Activated CD4-positive, alpha-beta T cell treated with anti-CD3 and anti-CD28 coated beads, Interleukin-2, Interleukin-6, amounts not matched to agents 100 ng/mL and 50 ng/mL, durations not matched to agents 16 hours and 8 hours (primary cell): ENCODE results near the gene ALK.
A peak's percentile ranks its signal among the peaks of the same experiment; 100 is the strongest.
"Not testable (repeated sequence)": the region's sequence is repeated elsewhere in the genome, so short reads cannot be mapped to it uniquely, and the experiment has no call there.

Experiments
- DNase-seq: peaks from one replicate; pipeline ENCODE4 v3.0.0-alpha.2; 2020

ALK gene

GRCh38 chr2:29753671-29754444 lies 167.5 kb downstream of the ALK start:
- DNase-seq = no peak

GRCh38 chr2:29751390-29751789 lies 170.0 kb downstream of the ALK start:
- no peak for DNase-seq

- DNase-seq = not testable (repeated sequence)
Measured at GRCh38 chr2:29750463-29750862, 170.9 kb downstream of the ALK start.

GRCh38 chr2:29749843-29750242 lies 171.5 kb downstream of the ALK start:
- DNase-seq = no peak

- DNase-seq = no peak
Measured at GRCh38 chr2:29749041-29749440, 172.3 kb downstream of the ALK start.

- peak; percentile 2 for DNase-seq
Measured at GRCh38 chr2:29747786-29748470, 173.5 kb downstream of the ALK start.

- DNase-seq = no peak
Measured at GRCh38 chr2:29744976-29745375, 176.4 kb downstream of the ALK start.

- no peak for DNase-seq
Measured at GRCh38 chr2:29743516-29743915, 177.9 kb downstream of the ALK start.

- DNase-seq = no peak
Measured at GRCh38 chr2:29742656-29743055, 178.7 kb downstream of the ALK start.

- DNase-seq = no peak
Measured at GRCh38 chr2:29741132-29741531, 180.3 kb downstream of the ALK start.

GRCh38 chr2:29733965-29734364 lies 187.4 kb downstream of the ALK start:
- DNase-seq = no peak

- no peak for DNase-seq
Measured at GRCh38 chr2:29733213-29733612, 188.2 kb downstream of the ALK start.

GRCh38 chr2:29731948-29732347 lies 189.4 kb downstream of the ALK start:
- DNase-seq = no peak

- no peak for DNase-seq
Measured at GRCh38 chr2:29729932-29730331, 191.5 kb downstream of the ALK start.

GRCh38 chr2:29729401-29729800 lies 192.0 kb downstream of the ALK start:
- DNase-seq = no peak

- DNase-seq = no peak
Measured at GRCh38 chr2:29726976-29727375, 194.4 kb downstream of the ALK start.

GRCh38 chr2:29725610-29726009 lies 195.8 kb downstream of the ALK start:
- DNase-seq = no peak

GRCh38 chr2:29724282-29724681 lies 197.1 kb downstream of the ALK start:
- no peak for DNase-seq

GRCh38 chr2:29723255-29724001 lies 198.0 kb downstream of the ALK start:
- peak; percentile 4 for DNase-seq

GRCh38 chr2:29719639-29720038 lies 201.7 kb downstream of the ALK start:
- no peak for DNase-seq

GRCh38 chr2:29718076-29718686 lies 203.2 kb downstream of the ALK start:
- DNase-seq = no peak

GRCh38 chr2:29715655-29716054 lies 205.7 kb downstream of the ALK start:
- DNase-seq = no peak

- DNase-seq = no peak
Measured at GRCh38 chr2:29714333-29714732, 207.1 kb downstream of the ALK start.
